Gastrocnemius medialis (tissue), 4 donors: ENCODE results near the gene JADE2. TPM values are rescaled to one million over a fixed set of nuclear protein-coding genes. Genes with fewer than 3 reads are reported as not detected.

Experiments
- ATAC-seq, 2 donors: fragments of 150-250 bp; one replicate each; pipeline ENCODE4 v1.9.1; 2016
- DNase-seq, 2 donors: peaks; one replicate each; pipeline ENCODE4 v3.0.0-alpha.2; 2019
- H3K27ac ChIP-seq, 4 donors: fragments of 200-600 bp; sonication (generic); 1 replicate in 1 of 4; 2 replicates in 3 of 4; pipeline ENCODE4 v1.5.1; 2016 to 2018; ENCODE audit warnings: mild to moderate bottlenecking in 2 of 4, moderate library complexity in 1 of 4
- H3K27me3 ChIP-seq, 3 donors: fragments of 200-600 bp; sonication (generic) in 2 of 3; 1 replicate in 1 of 3; 2 replicates in 2 of 3; pipeline versions ENCODE4 v1.5.1 to v1.6.0; 2016 to 2019; ENCODE audit warnings: mild to moderate bottlenecking in 1 of 3, moderate library complexity in 1 of 3
- H3K36me3 ChIP-seq, 2 donors: fragments of 200-600 bp; sonication (generic) in 1 of 2; one replicate each; pipeline ENCODE4 v1.5.1; 2017 to 2018
- H3K4me1 ChIP-seq, 2 donors: fragments of 200-600 bp; sonication (generic) in 1 of 2; one replicate each; pipeline ENCODE4 v1.5.1; 2016 to 2017; ENCODE audit warnings: mild to moderate bottlenecking in 2 of 2
- H3K4me3 ChIP-seq, 4 donors: fragments of 200-600 bp; sonication (generic) in 3 of 4; 1 replicate in 1 of 4; 2 replicates in 3 of 4; pipeline ENCODE4 v1.5.1; 2016 to 2019; ENCODE audit warnings: mild to moderate bottlenecking in 2 of 4
- H3K9me3 ChIP-seq, 3 donors: fragments of 200-600 bp; sonication (generic) in 2 of 3; 1 replicate in 1 of 3; 2 replicates in 2 of 3; pipeline ENCODE4 v1.5.1; 2016 to 2019
- CTCF ChIP-seq, 5 experiments: fragments of 450-650 bp in 3 of 5; fragments of 200-600 bp in 2 of 5; sonication (generic) in 2 of 5; IDR thresholded peaks in 4 of 5; conservative IDR thresholded peaks in 1 of 5; 1 replicate in 4 of 5; 2 replicates in 1 of 5; pipeline ENCODE4 v1.5.1; 2016 to 2019; ENCODE audit warnings: antibody characterized with exemption in 5 of 5, mild to moderate bottlenecking in 3 of 5, moderate library complexity in 3 of 5
- POLR2A ChIP-seq, 2 donors: fragments of 450-650 bp; IDR thresholded peaks; one replicate each; pipeline ENCODE4 v1.6.1; 2017; ENCODE audit warnings: antibody characterized with exemption in 2 of 2, mild to moderate bottlenecking in 2 of 2, moderate library complexity in 2 of 2
- in situ Hi-C, 4 donors: fragments of 200-750 bp; cut with MboI; loops; one replicate each; pipeline versions ENCODE4 v1.15.0 to v1.8.0; 2017; ENCODE audit warnings: low sequenced_read_pairs in 4 of 4
- intact Hi-C: fragments of 100-400 bp; cut with DNase I; formaldehyde crosslinking; loops from one replicate; pipeline ENCODE4 v1.15.1; 2023; ENCODE audit warnings: low total_unique reads
- total RNA-seq, 4 donors: library from RNA; depleted of rRNA; stranded (reverse); fragments of >200 nt; gene quantifications; one replicate each; pipeline versions ENCODE4 v1.1.0 to v1.2.3, GENCODE V29; 2016

The JADE2 gene
- total RNA-seq, 4 donors from 2014 or later, result 17.3 to 44.5 (median 19.8) TPM

GRCh38 chr5:134559672-134560071 is 34.2 kb downstream of the JADE2 start:
- no peaks in the 10 kb centered on the region for H3K27me3 ChIP-seq
- no peak overlapping the region for H3K27ac ChIP-seq
- ATAC-seq (no peak), DNase-seq (no peak)
- no peak overlapping the region for H3K4me3 ChIP-seq
- TF ChIP-seq POLR2A (IDR thresholded peaks at IDR 0.05) (no peak), CTCF (IDR thresholded peaks at IDR 0.05 in 4 of 5, conservative IDR thresholded peaks at IDR 0.05 in 1 of 5) (no peak)
- intact Hi-C loops, result no loop called here
- H3K4me1 ChIP-seq, result peaks cover 16 to 20% of the 10 kb centered on the region in 2 donors
- no peaks in the 10 kb centered on the region for H3K9me3 ChIP-seq
- peaks cover 0 to 50% of the 10 kb centered on the region in 2 donors for H3K36me3 ChIP-seq
- in situ Hi-C loops, result no loop called here

GRCh38 chr5:134560698-134561097 is 35.2 kb downstream of the JADE2 start:
- intact Hi-C loops (no loop called here), in situ Hi-C loops (no loop called here)
- H3K4me3 ChIP-seq, result no peak overlapping the region
- no peak overlapping the region for H3K27ac ChIP-seq
- no peaks in the 10 kb centered on the region for H3K9me3 ChIP-seq
- no peak for TF ChIP-seq CTCF (IDR thresholded peaks at IDR 0.05 in 4 of 5, conservative IDR thresholded peaks at IDR 0.05 in 1 of 5)
- TF ChIP-seq POLR2A (IDR thresholded peaks at IDR 0.05), result no peak
- no peak for ATAC-seq
- DNase-seq, result no peak
- H3K4me1 ChIP-seq, result peaks cover 8 to 12% of the 10 kb centered on the region in 2 donors
- H3K36me3 ChIP-seq, result peaks cover 0 to 59% of the 10 kb centered on the region in 2 donors
- H3K27me3 ChIP-seq, result no peaks in the 10 kb centered on the region

- no peak for TF ChIP-seq POLR2A (IDR thresholded peaks at IDR 0.05)
- peak in 4 of 5 experiments; percentile 7 to 41 (median 20) for TF ChIP-seq CTCF (IDR thresholded peaks at IDR 0.05 in 4 of 5, conservative IDR thresholded peaks at IDR 0.05 in 1 of 5)
- H3K36me3 ChIP-seq, result peaks cover 0 to 71% of the 10 kb centered on the region in 2 donors
- no peak overlapping the region for H3K27ac ChIP-seq
- peaks cover 3 to 9% of the 10 kb centered on the region in 2 donors for H3K4me1 ChIP-seq
- ATAC-seq (peak; percentile 51 to 53), DNase-seq (no peak)
- H3K27me3 ChIP-seq, result no peaks in the 10 kb centered on the region
- H3K4me3 ChIP-seq, result no peak overlapping the region
- no peaks in the 10 kb centered on the region for H3K9me3 ChIP-seq
- in situ Hi-C loops (no loop called here), intact Hi-C loops (no loop called here)
These were observed 36.4 kb downstream of the JADE2 start for GRCh38 chr5:134561871-134562296.

GRCh38 chr5:134563221-134563620 is 37.8 kb downstream of the JADE2 start:
- ATAC-seq, result no peak
- peaks cover 9 to 17% of the 10 kb centered on the region in 2 donors for H3K4me1 ChIP-seq
- no peak for TF ChIP-seq POLR2A (IDR thresholded peaks at IDR 0.05)
- no peak for TF ChIP-seq CTCF (IDR thresholded peaks at IDR 0.05 in 4 of 5, conservative IDR thresholded peaks at IDR 0.05 in 1 of 5)

GRCh38 chr5:134563962-134564361 is 38.5 kb downstream of the JADE2 start:
- in situ Hi-C loops (no loop called here), intact Hi-C loops (no loop called here)
- peaks cover 17 to 25% of the 10 kb centered on the region in 2 donors for H3K4me1 ChIP-seq
- TF ChIP-seq POLR2A (IDR thresholded peaks at IDR 0.05) (no peak), CTCF (IDR thresholded peaks at IDR 0.05 in 4 of 5, conservative IDR thresholded peaks at IDR 0.05 in 1 of 5) (no peak)
- H3K4me3 ChIP-seq, result no peak overlapping the region
- H3K36me3 ChIP-seq, result peaks cover 0 to 79% of the 10 kb centered on the region in 2 donors
- H3K9me3 ChIP-seq, result no peaks in the 10 kb centered on the region
- DNase-seq (no peak), ATAC-seq (no peak)
- no peak overlapping the region for H3K27ac ChIP-seq
- no peaks in the 10 kb centered on the region for H3K27me3 ChIP-seq

More at GRCh38 chr5:134563221-134563620, 37.8 kb downstream of the JADE2 start:
- peaks cover 0 to 79% of the 10 kb centered on the region in 2 donors for H3K36me3 ChIP-seq
- H3K4me3 ChIP-seq, result no peak overlapping the region
- no peak for DNase-seq
- no peaks in the 10 kb centered on the region for H3K27me3 ChIP-seq
- intact Hi-C loops, result no loop called here
- in situ Hi-C loops, result no loop called here
- H3K9me3 ChIP-seq, result no peaks in the 10 kb centered on the region
- H3K27ac ChIP-seq, result no peak overlapping the region
